ENCODE measurements around the gene DPPA2.

Gene DPPA2

GRCh38 chr3:109284071-109284470 lies 32.2 kb downstream of the DPPA2 start:
- in situ Hi-C loops (cut with MboI; ENCODE audit: low sequenced_read_pairs, unreplicated experiment), result no loop called here
- TF ChIP-seq CTCF (IDR thresholded peaks at IDR 0.05; ENCODE audit: borderline replicate concordance, control extremely low read depth, extremely low read depth, insufficient read depth, missing control alignments), result no peak
- no peak for DNase-seq (ENCODE audit: low spot score)

- TF ChIP-seq CTCF (IDR thresholded peaks at IDR 0.05; ENCODE audit: borderline replicate concordance, control extremely low read depth, extremely low read depth, insufficient read depth, missing control alignments), result no peak
Observed at GRCh38 chr3:109278546-109278945, 37.8 kb downstream of the DPPA2 start.

GRCh38 chr3:109278141-109278540 lies 38.2 kb downstream of the DPPA2 start:
- TF ChIP-seq CTCF (IDR thresholded peaks at IDR 0.05; ENCODE audit: borderline replicate concordance, control extremely low read depth, extremely low read depth, insufficient read depth, missing control alignments), result no peak
- in situ Hi-C loops (cut with MboI; ENCODE audit: low sequenced_read_pairs, unreplicated experiment), result no loop called here
- DNase-seq (ENCODE audit: low spot score), result no peak

More at GRCh38 chr3:109278546-109278945, 37.8 kb downstream of the DPPA2 start:
- DNase-seq (ENCODE audit: low spot score), result no peak
- in situ Hi-C loops (cut with MboI; ENCODE audit: low sequenced_read_pairs, unreplicated experiment), result no loop called here

- TF ChIP-seq CTCF (IDR thresholded peaks at IDR 0.05; ENCODE audit: borderline replicate concordance, control extremely low read depth, extremely low read depth, insufficient read depth, missing control alignments), result no peak
- DNase-seq (ENCODE audit: low spot score), result no peak
Observed at GRCh38 chr3:109275702-109276293, 40.5 kb downstream of the DPPA2 start.

GRCh38 chr3:109270779-109271178 lies 45.5 kb downstream of the DPPA2 start:
- in situ Hi-C loops (cut with MboI; ENCODE audit: low sequenced_read_pairs, unreplicated experiment), result no loop called here
- TF ChIP-seq CTCF (IDR thresholded peaks at IDR 0.05; ENCODE audit: borderline replicate concordance, control extremely low read depth, extremely low read depth, insufficient read depth, missing control alignments), result no peak
- DNase-seq (ENCODE audit: low spot score), result no peak

More at GRCh38 chr3:109275702-109276293, 40.5 kb downstream of the DPPA2 start:
- in situ Hi-C loops (cut with MboI; ENCODE audit: low sequenced_read_pairs, unreplicated experiment), result no loop called here

GRCh38 chr3:109269577-109270275 lies 46.6 kb downstream of the DPPA2 start:
- in situ Hi-C loops (cut with MboI; ENCODE audit: low sequenced_read_pairs, unreplicated experiment), result no loop called here
- TF ChIP-seq CTCF (IDR thresholded peaks at IDR 0.05; ENCODE audit: borderline replicate concordance, control extremely low read depth, extremely low read depth, insufficient read depth, missing control alignments), result no peak
- no peak for DNase-seq (ENCODE audit: low spot score)

Measured in GM13976 (cell line).